Vagina (tissue), 2 donors: ENCODE results near the gene PPP2R5E. TPM values are rescaled to one million over a fixed set of nuclear protein-coding genes. Genes with fewer than 3 reads are reported as not detected.
"Not testable (repeated sequence)": the region's sequence is repeated elsewhere in the genome, so short reads cannot be mapped to it uniquely, and the experiment has no call there.

Experiments used
- DNase-seq, 2 donors: peaks; one replicate each; pipeline ENCODE4 v3.0.0-alpha.2; 2017; ENCODE audit errors: extremely low spot score in 2 of 2
- H3K27ac ChIP-seq: fragments of 200-600 bp; sonication (generic); one replicate; pipeline ENCODE4 v1.5.1; 2019
- H3K27me3 ChIP-seq: fragments of 200-600 bp; sonication (generic); one replicate; pipeline ENCODE4 v1.5.1; 2019
- H3K36me3 ChIP-seq, 2 donors: fragments of 200-600 bp; sonication (generic); one replicate each; pipeline ENCODE4 v1.5.1; 2017 to 2019
- H3K4me1 ChIP-seq: fragments of 200-600 bp; sonication (generic); one replicate; pipeline ENCODE4 v1.5.1; 2019
- H3K4me3 ChIP-seq, 2 donors: fragments of 200-600 bp; sonication (generic); 1 replicate in 1 of 2; 2 replicates in 1 of 2; pipeline ENCODE4 v1.5.1; 2016 to 2019
- H3K9me3 ChIP-seq: fragments of 200-600 bp; sonication (generic); one replicate; pipeline ENCODE4 v1.5.1; 2019
- POLR2A ChIP-seq, 2 donors: fragments of 450-650 bp; IDR thresholded peaks; one replicate each; pipeline ENCODE4 v1.6.1; 2017; ENCODE audit warnings: antibody characterized with exemption in 2 of 2, mild to moderate bottlenecking in 2 of 2, moderate library complexity in 2 of 2
- POLR2AphosphoS5 ChIP-seq, 2 donors: sonication (generic); formaldehyde crosslinking; IDR thresholded peaks; one replicate each; pipeline ENCODE4 v1.9.0; 2017; ENCODE audit warnings: antibody characterized with exemption in 2 of 2, mild to moderate bottlenecking in 2 of 2, low read depth in 1 of 2; ENCODE audit not compliant: insufficient read depth in 1 of 2
- intact Hi-C: fragments of 100-400 bp; cut with DNase I; formaldehyde crosslinking; loops from one replicate; pipeline ENCODE4 v1.15.1; 2023
- total RNA-seq: library from RNA; depleted of rRNA; stranded (reverse); fragments of >200 nt; gene quantifications from one replicate; pipeline ENCODE4 v1.2.3, GENCODE V29; 2016
- TF ChIP-seq, protein P1 (sequence below), 3 experiments: fragments of 450-650 bp in 2 of 3; fragments of 200-600 bp in 1 of 3; sonication (generic) in 1 of 3; IDR thresholded peaks; one replicate each; pipeline ENCODE4 v1.5.1; 2017 to 2019; ENCODE audit warnings: antibody characterized with exemption in 3 of 3, mild to moderate bottlenecking in 2 of 3, moderate library complexity in 2 of 3

PPP2R5E gene
- total RNA-seq, 1 donor from 2014 or later = 22.6 TPM

DNA sequence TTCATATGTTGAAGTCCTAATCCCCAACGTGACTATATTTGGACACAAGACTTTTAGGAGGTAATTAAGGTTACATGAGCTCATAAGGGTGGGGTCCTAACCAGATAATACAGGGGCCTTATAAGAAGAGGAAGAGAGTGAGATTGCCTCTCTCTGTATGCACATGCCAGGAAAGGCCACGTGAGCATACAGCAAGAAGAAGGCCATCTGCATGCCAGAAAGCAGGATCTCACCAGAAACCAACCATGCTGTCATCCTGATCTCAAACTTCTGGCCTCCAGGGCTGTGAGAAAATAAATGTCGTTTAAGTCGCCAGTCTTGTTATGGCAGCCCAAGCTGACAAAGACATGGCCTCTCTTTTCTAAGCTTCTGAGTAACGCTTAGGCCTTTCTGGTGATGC is 155.5 kb downstream of the PPP2R5E start:
- H3K27me3 ChIP-seq = no peaks in the 10 kb centered on the region
- H3K9me3 ChIP-seq = no peaks in the 10 kb centered on the region
- no peak for DNase-seq
- no peaks in the 10 kb centered on the region for H3K4me1 ChIP-seq
- H3K4me3 ChIP-seq = no peak overlapping the region
- H3K27ac ChIP-seq = no peak overlapping the region
- peaks cover 0 to 15% of the 10 kb centered on the region in 2 donors for H3K36me3 ChIP-seq
- TF ChIP-seq, protein P1, sequence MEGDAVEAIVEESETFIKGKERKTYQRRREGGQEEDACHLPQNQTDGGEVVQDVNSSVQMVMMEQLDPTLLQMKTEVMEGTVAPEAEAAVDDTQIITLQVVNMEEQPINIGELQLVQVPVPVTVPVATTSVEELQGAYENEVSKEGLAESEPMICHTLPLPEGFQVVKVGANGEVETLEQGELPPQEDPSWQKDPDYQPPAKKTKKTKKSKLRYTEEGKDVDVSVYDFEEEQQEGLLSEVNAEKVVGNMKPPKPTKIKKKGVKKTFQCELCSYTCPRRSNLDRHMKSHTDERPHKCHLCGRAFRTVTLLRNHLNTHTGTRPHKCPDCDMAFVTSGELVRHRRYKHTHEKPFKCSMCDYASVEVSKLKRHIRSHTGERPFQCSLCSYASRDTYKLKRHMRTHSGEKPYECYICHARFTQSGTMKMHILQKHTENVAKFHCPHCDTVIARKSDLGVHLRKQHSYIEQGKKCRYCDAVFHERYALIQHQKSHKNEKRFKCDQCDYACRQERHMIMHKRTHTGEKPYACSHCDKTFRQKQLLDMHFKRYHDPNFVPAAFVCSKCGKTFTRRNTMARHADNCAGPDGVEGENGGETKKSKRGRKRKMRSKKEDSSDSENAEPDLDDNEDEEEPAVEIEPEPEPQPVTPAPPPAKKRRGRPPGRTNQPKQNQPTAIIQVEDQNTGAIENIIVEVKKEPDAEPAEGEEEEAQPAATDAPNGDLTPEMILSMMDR (IDR thresholded peaks at IDR 0.05) = no peak
- TF ChIP-seq POLR2AphosphoS5 (IDR thresholded peaks at IDR 0.05; ENCODE audit: insufficient read depth in 1 of 2, low read depth in 1 of 2) (no peak), POLR2A (IDR thresholded peaks at IDR 0.05) (no peak)
- intact Hi-C loops = no loop called here

DNA sequence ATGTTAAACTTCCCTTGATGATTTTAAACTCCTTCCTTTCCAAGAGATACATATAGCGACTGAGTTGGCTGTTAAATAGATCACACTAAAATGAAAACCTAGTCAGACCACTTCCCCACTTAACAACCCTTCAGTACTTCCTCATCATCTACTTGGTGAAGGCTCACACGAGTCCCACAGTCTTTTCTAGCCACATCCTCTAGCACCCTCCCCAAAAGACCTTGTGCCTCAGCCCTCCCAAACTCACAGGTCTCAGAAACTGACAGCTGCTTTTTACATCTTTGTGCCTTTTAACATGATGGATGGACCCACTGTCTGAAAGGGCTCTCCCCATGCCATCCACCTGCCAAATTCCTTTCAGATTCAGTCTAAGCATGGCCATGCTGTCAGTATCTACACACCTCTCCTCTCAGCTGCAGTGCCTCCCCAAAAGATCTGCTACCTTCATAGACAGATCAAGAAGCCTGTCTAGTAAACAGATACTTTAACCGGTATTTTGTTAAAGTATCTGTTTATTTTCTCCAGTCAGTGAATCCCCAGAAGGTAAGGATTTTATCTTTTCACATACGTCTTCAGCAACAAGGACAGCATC is 159.3 kb downstream of the PPP2R5E start:
- no peaks in the 10 kb centered on the region for H3K27me3 ChIP-seq
- no peak for DNase-seq
- TF ChIP-seq, protein P1 (IDR thresholded peaks at IDR 0.05) = no peak
- H3K4me3 ChIP-seq = no peak overlapping the region
- peaks cover 0 to 34% of the 10 kb centered on the region in 2 donors for H3K36me3 ChIP-seq
- no peaks in the 10 kb centered on the region for H3K9me3 ChIP-seq
- intact Hi-C loops = no loop called here
- no peak overlapping the region for H3K27ac ChIP-seq
- H3K4me1 ChIP-seq = no peaks in the 10 kb centered on the region

DNA sequence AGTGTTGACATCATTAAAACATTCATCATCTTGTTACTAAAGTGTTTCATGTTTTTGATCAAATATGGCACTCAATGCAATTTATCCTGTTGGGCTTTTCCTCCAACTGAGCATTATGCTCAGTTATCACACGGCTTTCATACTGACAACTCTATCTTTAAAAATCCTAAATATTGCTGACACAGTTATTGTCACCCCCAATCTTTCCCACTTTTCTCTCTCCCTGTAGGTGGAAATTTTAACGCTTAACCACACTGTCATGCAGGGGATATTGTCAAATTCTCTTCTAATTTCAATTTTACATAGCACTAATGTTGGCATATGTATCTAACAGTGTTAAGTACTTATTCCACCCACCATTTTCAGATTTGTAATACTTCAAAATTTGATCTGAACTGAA is 164.7 kb downstream of the PPP2R5E start:
- H3K9me3 ChIP-seq = no peaks in the 10 kb centered on the region
- TF ChIP-seq POLR2AphosphoS5 (IDR thresholded peaks at IDR 0.05; ENCODE audit: insufficient read depth in 1 of 2, low read depth in 1 of 2) (no peak), POLR2A (IDR thresholded peaks at IDR 0.05) (no peak)
- TF ChIP-seq, protein P1 (IDR thresholded peaks at IDR 0.05) = no peak
- intact Hi-C loops = no loop called here
- H3K27me3 ChIP-seq = no peaks in the 10 kb centered on the region
- no peak overlapping the region for H3K27ac ChIP-seq
- DNase-seq = no peak
- no peak overlapping the region for H3K4me3 ChIP-seq
- H3K36me3 ChIP-seq = peaks cover 0 to 26% of the 10 kb centered on the region in 2 donors
- no peaks in the 10 kb centered on the region for H3K4me1 ChIP-seq

DNA sequence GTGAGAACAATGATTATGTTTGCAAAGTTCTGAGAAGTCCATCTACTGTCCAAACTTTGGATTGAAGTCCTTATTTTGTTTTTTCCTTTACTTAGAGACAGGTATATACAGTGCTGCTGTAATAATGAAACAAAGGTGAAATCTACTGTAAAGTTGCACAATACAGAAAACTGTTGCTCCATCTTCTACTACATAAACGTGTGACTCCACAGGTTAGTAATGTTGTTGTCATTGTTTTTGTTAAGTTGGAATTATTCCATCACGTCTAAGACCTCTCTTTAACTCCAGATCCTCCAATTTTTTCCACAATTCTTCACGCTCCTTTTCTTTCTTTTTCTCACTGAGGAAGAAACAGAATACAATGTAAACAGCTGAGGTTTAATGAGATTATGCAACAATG is 167.4 kb downstream of the PPP2R5E start:
- Histone ChIP-seq H3K9me3 (no peaks in the 10 kb centered on the region), H3K27ac (no peak overlapping the region), H3K27me3 (no peaks in the 10 kb centered on the region), H3K4me1 (no peaks in the 10 kb centered on the region), H3K36me3 (peaks cover 0 to 17% of the 10 kb centered on the region in 2 donors), H3K4me3 (no peak overlapping the region)
- DNase-seq = no peak
- intact Hi-C loops = no loop called here
- TF ChIP-seq POLR2A (IDR thresholded peaks at IDR 0.05) (no peak), POLR2AphosphoS5 (IDR thresholded peaks at IDR 0.05; ENCODE audit: insufficient read depth in 1 of 2, low read depth in 1 of 2) (no peak)
- TF ChIP-seq, protein P1 (IDR thresholded peaks at IDR 0.05) = no peak

DNA sequence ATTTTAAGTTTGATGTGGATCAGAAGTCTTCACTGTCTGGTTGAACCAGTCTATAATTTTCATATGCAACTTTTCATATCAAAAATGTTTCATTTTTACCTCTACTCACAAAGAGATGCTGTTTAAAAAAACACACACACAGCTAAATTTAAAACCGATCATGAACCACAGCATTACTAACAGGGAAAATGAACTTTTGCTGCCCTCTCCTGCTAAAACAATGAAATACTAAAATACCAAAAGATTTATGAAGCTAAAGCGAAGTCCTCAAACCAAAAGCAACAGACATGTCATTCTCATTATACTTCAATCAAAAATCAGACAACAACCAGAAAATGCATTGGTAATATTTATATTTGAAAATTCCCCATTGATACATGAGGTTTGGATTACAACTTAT is 171.6 kb downstream of the PPP2R5E start:
- H3K9me3 ChIP-seq, H3K27ac ChIP-seq, H3K4me1 ChIP-seq, H3K27me3 ChIP-seq, intact Hi-C loops, DNase-seq, H3K4me3 ChIP-seq: not testable (repeated sequence)
- peaks cover 0 to 10% of the 10 kb centered on the region in 2 donors for H3K36me3 ChIP-seq
